ENCODE results near the gene TXN2. TPM values are rescaled to one million over a fixed set of nuclear protein-coding genes. Genes with fewer than 3 reads are reported as not detected.
A peak's percentile ranks its signal among the peaks of the same experiment; 100 is the strongest.
"Not testable (repeated sequence)": the region's sequence is repeated elsewhere in the genome, so short reads cannot be mapped to it uniquely, and the experiment has no call there.

Gene TXN2
- total RNA-seq, 1 donor from 2014 or later = 70.0 TPM

- Mint-ChIP-seq H3K9me3 (ENCODE audit: unreplicated experiment) (no peaks in the 10 kb centered on the region), H3K27me3 (ENCODE audit: unreplicated experiment) (no peaks in the 10 kb centered on the region), H3K36me3 (ENCODE audit: unreplicated experiment) (no peaks in the 10 kb centered on the region), H3K4me3 (ENCODE audit: unreplicated experiment) (peak overlapping the region; percentile 26), H3K4me1 (ENCODE audit: unreplicated experiment) (peaks cover 41% of the 10 kb centered on the region), H3K27ac (ENCODE audit: unreplicated experiment) (peak overlapping the region; percentile 50)
- no peak for DNase-seq (ENCODE audit: extremely low spot score, unreplicated experiment)
- no peak for TF ChIP-seq CTCF (IDR thresholded peaks at IDR 0.05)
Observed at GRCh38 chr22:36455571-36456463, 25.6 kb downstream of the TXN2 start.

DNA sequence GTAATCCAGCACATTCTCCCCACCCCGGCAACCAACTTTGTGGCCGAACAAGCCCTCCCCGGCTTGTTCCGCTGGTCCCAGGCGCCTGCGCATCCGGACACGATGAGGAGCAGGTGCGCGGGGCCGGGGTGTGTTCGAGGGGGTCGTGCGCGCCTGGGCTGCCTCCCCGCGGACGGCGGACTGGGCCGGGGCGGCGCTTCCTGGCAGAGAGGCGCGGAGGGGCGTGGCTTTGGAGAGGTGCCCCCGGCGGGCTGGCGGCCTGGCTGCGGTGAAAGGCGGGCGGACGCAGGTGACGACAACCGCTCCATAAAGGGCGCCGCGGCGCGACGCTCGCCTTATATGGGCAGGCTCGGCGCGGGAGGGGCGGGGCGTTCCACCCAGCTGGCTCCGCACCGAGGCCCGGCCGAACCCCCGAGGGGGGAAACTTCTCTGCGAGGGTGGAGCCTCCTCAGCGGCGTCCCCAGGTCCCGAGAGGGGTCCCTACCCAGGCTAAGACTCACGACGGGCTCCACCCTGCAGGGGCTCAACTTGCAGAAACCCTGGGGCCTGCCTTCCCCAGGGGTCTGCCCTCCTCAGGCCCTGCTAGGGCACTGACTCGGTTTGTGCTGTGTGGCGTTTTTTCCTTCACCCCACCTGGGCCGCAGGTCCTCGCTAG, 26.4 kb downstream of the TXN2 start:
- Mint-ChIP-seq H3K4me1 (ENCODE audit: unreplicated experiment) (peaks cover 41% of the 10 kb centered on the region), H3K9me3 (ENCODE audit: unreplicated experiment) (no peaks in the 10 kb centered on the region), H3K27ac (ENCODE audit: unreplicated experiment) (peak overlapping the region; percentile 50), H3K4me3 (ENCODE audit: unreplicated experiment) (peak overlapping the region; percentile 48), H3K36me3 (ENCODE audit: unreplicated experiment) (no peaks in the 10 kb centered on the region), H3K27me3 (ENCODE audit: unreplicated experiment) (no peaks in the 10 kb centered on the region)
- TF ChIP-seq CTCF (IDR thresholded peaks at IDR 0.05) = no peak
- peak; percentile 90 for DNase-seq (ENCODE audit: extremely low spot score, unreplicated experiment)

DNA sequence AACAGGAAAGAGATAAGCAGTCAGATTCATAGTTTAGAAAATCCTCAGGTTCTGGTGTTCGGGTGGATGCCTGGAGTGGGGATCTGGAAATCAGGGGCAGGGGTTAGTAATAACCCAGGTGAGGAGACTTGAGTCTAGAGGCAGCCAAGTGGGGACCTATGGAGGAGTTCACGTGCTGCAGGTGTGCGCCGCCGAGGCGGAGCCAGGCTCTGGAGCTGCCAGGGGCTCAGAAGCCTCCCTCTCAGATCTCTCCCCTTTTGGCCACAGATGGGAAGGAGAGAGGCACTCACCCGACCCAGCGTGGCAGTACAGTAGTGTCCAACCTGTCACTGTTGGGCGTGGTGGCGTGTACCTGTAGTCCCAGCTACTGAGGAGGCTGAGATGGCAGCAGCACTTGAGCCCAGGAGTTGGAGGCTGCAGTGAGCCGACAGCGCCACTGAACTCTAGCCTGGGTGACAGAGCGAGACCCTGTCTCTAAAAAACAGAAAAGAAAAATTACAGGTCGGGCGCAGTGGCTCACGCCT, 27.5 kb downstream of the TXN2 start:
- Mint-ChIP-seq H3K27me3 (ENCODE audit: unreplicated experiment) (no peaks in the 10 kb centered on the region), H3K27ac (ENCODE audit: unreplicated experiment) (peak overlapping the region; percentile 64), H3K4me1 (ENCODE audit: unreplicated experiment) (peaks cover 36% of the 10 kb centered on the region), H3K4me3 (ENCODE audit: unreplicated experiment) (no peak overlapping the region), H3K9me3 (ENCODE audit: unreplicated experiment) (no peaks in the 10 kb centered on the region), H3K36me3 (ENCODE audit: unreplicated experiment) (no peaks in the 10 kb centered on the region)
- DNase-seq (ENCODE audit: extremely low spot score, unreplicated experiment) = no peak
- no peak for TF ChIP-seq CTCF (IDR thresholded peaks at IDR 0.05)

GRCh38 chr22:36452978-36453607, 28.3 kb downstream of the TXN2 start:
- H3K27ac Mint-ChIP-seq (ENCODE audit: unreplicated experiment) = peak overlapping the region; percentile 46
- peaks cover 33% of the 10 kb centered on the region for H3K4me1 Mint-ChIP-seq (ENCODE audit: unreplicated experiment)
- H3K9me3 Mint-ChIP-seq (ENCODE audit: unreplicated experiment); H3K27me3 Mint-ChIP-seq (ENCODE audit: unreplicated experiment); DNase-seq (ENCODE audit: extremely low spot score, unreplicated experiment); H3K4me3 Mint-ChIP-seq (ENCODE audit: unreplicated experiment); H3K36me3 Mint-ChIP-seq (ENCODE audit: unreplicated experiment): not testable (repeated sequence)

GRCh38 chr22:36452250-36452977, 29.0 kb downstream of the TXN2 start:
- Mint-ChIP-seq H3K4me3 (ENCODE audit: unreplicated experiment) (no peak overlapping the region), H3K27ac (ENCODE audit: unreplicated experiment) (no peak overlapping the region), H3K4me1 (ENCODE audit: unreplicated experiment) (peaks cover 26% of the 10 kb centered on the region), H3K27me3 (ENCODE audit: unreplicated experiment) (no peaks in the 10 kb centered on the region), H3K36me3 (ENCODE audit: unreplicated experiment) (no peaks in the 10 kb centered on the region), H3K9me3 (ENCODE audit: unreplicated experiment) (no peaks in the 10 kb centered on the region)
- no peak for TF ChIP-seq CTCF (IDR thresholded peaks at IDR 0.05)
- DNase-seq (ENCODE audit: extremely low spot score, unreplicated experiment) = no peak

GRCh38 chr22:36450923-36451322, 30.5 kb downstream of the TXN2 start:
- H3K27ac Mint-ChIP-seq (ENCODE audit: unreplicated experiment); H3K9me3 Mint-ChIP-seq (ENCODE audit: unreplicated experiment); DNase-seq (ENCODE audit: extremely low spot score, unreplicated experiment); H3K36me3 Mint-ChIP-seq (ENCODE audit: unreplicated experiment); H3K4me3 Mint-ChIP-seq (ENCODE audit: unreplicated experiment); H3K27me3 Mint-ChIP-seq (ENCODE audit: unreplicated experiment): not testable (repeated sequence)
- H3K4me1 Mint-ChIP-seq (ENCODE audit: unreplicated experiment) = peaks cover 25% of the 10 kb centered on the region
